Naive thymus-derived CD8-positive, alpha-beta T cell (primary cell): ENCODE data around the gene APOA4. TPM values are rescaled to one million over a fixed set of nuclear protein-coding genes. Genes with fewer than 3 reads are reported as not detected.
"Not testable (repeated sequence)": the region's sequence is repeated elsewhere in the genome, so short reads cannot be mapped to it uniquely, and the experiment has no call there.

Experiments used
- ATAC-seq, 2 donors: fragments of 150-1000 bp; cut with Tn5 transposase in 1 of 2; sonication (Bioruptor Pico), chemical (Tn5 transposase) in 1 of 2; 1 replicate in 1 of 2; 2 replicates in 1 of 2; pipeline ENCODE4 v1.10.0; 2021; ENCODE audit warnings: mild to moderate bottlenecking in 2 of 2, moderate library complexity in 2 of 2
- POLR2A ChIA-PET: fragments of 350-600 bp; sonication (Branson Sonifier 250); formaldehyde crosslinking; loops from one replicate; lab custom pipeline; 2021; ENCODE audit warnings: antibody characterized with exemption; lab: Charles Lee
- DNase-seq, 10 donors: peaks; one replicate each; pipeline versions ENCODE4 v3.0.0 to v3.0.0-alpha.2; 2020 to 2022
- H3K27ac Mint-ChIP-seq, 10 donors: one replicate each; pipeline ENCODE4 v1.8.0; 2020 to 2022; ENCODE audit warnings: mild to moderate bottlenecking in 10 of 10, mixed read lengths in 10 of 10, moderate library complexity in 4 of 10, inconsistent platforms in 1 of 10
- H3K27me3 Mint-ChIP-seq, 5 donors: one replicate each; pipeline ENCODE4 v1.8.0; 2021 to 2022; ENCODE audit warnings: mixed read lengths in 5 of 5
- H3K36me3 Mint-ChIP-seq, 3 donors: one replicate each; pipeline ENCODE4 v1.8.0; 2020 to 2022; ENCODE audit warnings: mixed read lengths in 3 of 3, mild to moderate bottlenecking in 2 of 3, inconsistent platforms in 1 of 3
- H3K4me1 Mint-ChIP-seq, 4 donors: one replicate each; pipeline ENCODE4 v1.8.0; 2021 to 2022; ENCODE audit warnings: mixed read lengths in 4 of 4
- H3K4me3 Mint-ChIP-seq, 10 donors: one replicate each; pipeline ENCODE4 v1.8.0; 2020 to 2022; ENCODE audit warnings: mild to moderate bottlenecking in 10 of 10, mixed read lengths in 10 of 10, moderate library complexity in 6 of 10, inconsistent platforms in 1 of 10
- H3K9me3 Mint-ChIP-seq, 9 donors: one replicate each; pipeline ENCODE4 v1.8.0; 2020 to 2022; ENCODE audit warnings: mixed read lengths in 9 of 9, mild to moderate bottlenecking in 3 of 9, inconsistent platforms in 1 of 9, moderate library complexity in 1 of 9
- polyA plus RNA-seq, 3 donors: library from polyadenylated mRNA; unstranded; fragments of 300-500 nt; fragmentation: Illumina TruSeq; gene quantifications; one replicate each; pipeline ENCODE4 v1.2.3, GENCODE V29; 2021
- total RNA-seq, 8 experiments: library from RNA in 2 of 8; stranded (reverse) in 2 of 8; gene quantifications; one replicate each; pipeline ENCODE4 v1.2.3 and lab custom pipeline; 2021 to 2026

The APOA4 gene
- total and polyA plus RNA-seq, 5 experiments from 2014 or later: not detected

- POLR2A ChIA-PET: no interaction called here
- Mint-ChIP-seq H3K4me1 (no peaks in the 10 kb centered on the region), H3K36me3 (no peaks in the 10 kb centered on the region), H3K4me3 (no peak overlapping the region), H3K27me3 (peaks cover 0 to 4% (median 0%) of the 10 kb centered on the region in 5 donors), H3K9me3 (no peaks in the 10 kb centered on the region), H3K27ac (no peak overlapping the region)
- ATAC-seq: no peak
- DNase-seq: no peak
These were observed 14.6 kb downstream of the APOA4 start for GRCh38 chr11:116808262-116809175.

GRCh38 chr11:116807601-116808261 lies 15.4 kb downstream of the APOA4 start:
- no peak for ATAC-seq
- POLR2A ChIA-PET: no interaction called here
- Mint-ChIP-seq H3K36me3 (no peaks in the 10 kb centered on the region), H3K9me3 (no peaks in the 10 kb centered on the region), H3K4me1 (no peaks in the 10 kb centered on the region), H3K4me3 (no peak overlapping the region), H3K27me3 (peaks cover 0 to 4% (median 2%) of the 10 kb centered on the region in 5 donors), H3K27ac (peak overlapping the region in 1 of 10 donors; percentile 30)
- no peak for DNase-seq

GRCh38 chr11:116804001-116804400 lies 19.1 kb downstream of the APOA4 start:
- DNase-seq (no peak), ATAC-seq (no peak)
- Mint-ChIP-seq H3K4me3 (no peak overlapping the region), H3K36me3 (no peaks in the 10 kb centered on the region), H3K27me3 (peaks cover 0 to 7% (median 4%) of the 10 kb centered on the region in 5 donors), H3K27ac (peak overlapping the region in 1 of 10 donors; percentile 31), H3K4me1 (no peaks in the 10 kb centered on the region), H3K9me3 (no peaks in the 10 kb centered on the region)
- POLR2A ChIA-PET: no interaction called here

GRCh38 chr11:116801662-116802061 lies 21.4 kb downstream of the APOA4 start:
- H3K9me3 Mint-ChIP-seq, H3K36me3 Mint-ChIP-seq, DNase-seq, H3K27me3 Mint-ChIP-seq, H3K27ac Mint-ChIP-seq, POLR2A ChIA-PET, ATAC-seq, H3K4me3 Mint-ChIP-seq, H3K4me1 Mint-ChIP-seq: not testable (repeated sequence)

- no peak overlapping the region for H3K27ac Mint-ChIP-seq
- POLR2A ChIA-PET: no interaction called here
- no peaks in the 10 kb centered on the region for H3K36me3 Mint-ChIP-seq
- peaks cover 0 to 8% (median 3%) of the 10 kb centered on the region in 5 donors for H3K27me3 Mint-ChIP-seq
- ATAC-seq: no peak
- DNase-seq: no peak
- no peaks in the 10 kb centered on the region for H3K9me3 Mint-ChIP-seq
- no peaks in the 10 kb centered on the region for H3K4me1 Mint-ChIP-seq
- no peak overlapping the region for H3K4me3 Mint-ChIP-seq
These were observed 22.5 kb downstream of the APOA4 start for GRCh38 chr11:116800610-116801009.

GRCh38 chr11:116798368-116798767 lies 24.7 kb downstream of the APOA4 start:
- H3K4me3 Mint-ChIP-seq: no peak overlapping the region
- POLR2A ChIA-PET: no interaction called here
- peaks cover 0 to 8% (median 3%) of the 10 kb centered on the region in 5 donors for H3K27me3 Mint-ChIP-seq
- no peaks in the 10 kb centered on the region for H3K4me1 Mint-ChIP-seq
- H3K9me3 Mint-ChIP-seq: no peaks in the 10 kb centered on the region
- ATAC-seq: no peak
- H3K36me3 Mint-ChIP-seq: no peaks in the 10 kb centered on the region
- no peak for DNase-seq
- H3K27ac Mint-ChIP-seq: no peak overlapping the region

GRCh38 chr11:116797816-116798215 lies 25.3 kb downstream of the APOA4 start:
- Mint-ChIP-seq H3K4me3 (no peak overlapping the region), H3K4me1 (no peaks in the 10 kb centered on the region), H3K27ac (no peak overlapping the region), H3K36me3 (no peaks in the 10 kb centered on the region), H3K9me3 (no peaks in the 10 kb centered on the region), H3K27me3 (peaks cover 0 to 8% (median 3%) of the 10 kb centered on the region in 5 donors)
- POLR2A ChIA-PET: no interaction called here
- DNase-seq (no peak), ATAC-seq (no peak)

- ATAC-seq (no peak), DNase-seq (no peak)
- Mint-ChIP-seq H3K4me1 (peaks cover 0 to 1% (median under 1%) of the 10 kb centered on the region in 4 donors), H3K36me3 (no peaks in the 10 kb centered on the region), H3K9me3 (no peaks in the 10 kb centered on the region), H3K27me3 (peaks cover 0 to 7% (median 3%) of the 10 kb centered on the region in 5 donors), H3K4me3 (no peak overlapping the region), H3K27ac (no peak overlapping the region)
- POLR2A ChIA-PET: no interaction called here
These were observed 26.6 kb downstream of the APOA4 start for GRCh38 chr11:116796548-116796947.

GRCh38 chr11:116794851-116795250 lies 28.3 kb downstream of the APOA4 start:
- peaks cover 0 to 6% (median 0%) of the 10 kb centered on the region in 5 donors for H3K27me3 Mint-ChIP-seq
- POLR2A ChIA-PET: no interaction called here
- ATAC-seq (no peak), DNase-seq (no peak)
- peaks cover 5 to 9% (median 5%) of the 10 kb centered on the region in 4 donors for H3K4me1 Mint-ChIP-seq
- H3K36me3 Mint-ChIP-seq: no peaks in the 10 kb centered on the region
- no peak overlapping the region for H3K4me3 Mint-ChIP-seq
- no peaks in the 10 kb centered on the region for H3K9me3 Mint-ChIP-seq
- peak overlapping the region in 2 of 10 donors; percentile 5 to 70 for H3K27ac Mint-ChIP-seq

- Mint-ChIP-seq H3K27ac (no peak overlapping the region), H3K9me3 (no peaks in the 10 kb centered on the region), H3K4me3 (no peak overlapping the region), H3K4me1 (peaks cover 6 to 13% (median 7%) of the 10 kb centered on the region in 4 donors), H3K36me3 (no peaks in the 10 kb centered on the region), H3K27me3 (peaks cover 0 to 5% (median 0%) of the 10 kb centered on the region in 5 donors)
- POLR2A ChIA-PET: no interaction called here
- ATAC-seq (no peak), DNase-seq (no peak)
These were observed 29.4 kb downstream of the APOA4 start for GRCh38 chr11:116793772-116794097.

GRCh38 chr11:116792869-116793771 lies 30.0 kb downstream of the APOA4 start:
- H3K4me1 Mint-ChIP-seq: peaks cover 11 to 19% (median 13%) of the 10 kb centered on the region in 4 donors
- no peak overlapping the region for H3K4me3 Mint-ChIP-seq
- peaks cover 0 to 5% (median 0%) of the 10 kb centered on the region in 5 donors for H3K27me3 Mint-ChIP-seq
- H3K36me3 Mint-ChIP-seq: peaks cover 0 to 2% (median 0%) of the 10 kb centered on the region in 3 donors
- POLR2A ChIA-PET: no interaction called here
- ATAC-seq: no peak
- peak overlapping the region in 2 of 10 donors; percentile 11 to 49 for H3K27ac Mint-ChIP-seq
- H3K9me3 Mint-ChIP-seq: no peaks in the 10 kb centered on the region
- DNase-seq: no peak

- peak overlapping the region in 1 of 10 donors; percentile 14 for H3K4me3 Mint-ChIP-seq
These were observed 30.8 kb downstream of the APOA4 start for GRCh38 chr11:116792144-116792868.

More at GRCh38 chr11:116792144-116792868, 30.8 kb downstream of the APOA4 start:
- DNase-seq (no peak), ATAC-seq (no peak)
- H3K27me3 Mint-ChIP-seq: peaks cover 0 to 5% (median 0%) of the 10 kb centered on the region in 5 donors
- peaks cover 0 to 2% (median 0%) of the 10 kb centered on the region in 9 donors for H3K9me3 Mint-ChIP-seq
- no peak overlapping the region for H3K27ac Mint-ChIP-seq
- peaks cover 16 to 24% (median 16%) of the 10 kb centered on the region in 4 donors for H3K4me1 Mint-ChIP-seq
- POLR2A ChIA-PET: interaction anchor here (0.6 to 3.5 kb wide), 3 partner anchors 44 to 1723 kb away, joined by 4 to 29 read pairs (median 11); partner anchors contain the start of gene APOA1
- peaks cover 0 to 2% (median 0%) of the 10 kb centered on the region in 3 donors for H3K36me3 Mint-ChIP-seq
